HepG2 (cell line): ENCODE results near the gene SP9. TPM values are rescaled to one million over a fixed set of nuclear protein-coding genes. Genes with fewer than 3 reads are reported as not detected.

Source experiments
- ATF5 ChIP-seq: sonication (generic); formaldehyde crosslinking; IDR thresholded peaks from 2 replicates; pipeline ENCODE4 v1.4.0; 2020; ENCODE audit warnings: mild to moderate bottlenecking, low read depth, missing genetic modification reagents
- BRD4 ChIP-seq: sonication (generic); formaldehyde crosslinking; IDR thresholded peaks from 2 replicates; pipeline ENCODE4 v1.4.0; 2020; ENCODE audit warnings: missing genetic modification reagents
- CHCHD3 ChIP-seq: sonication (generic); formaldehyde crosslinking; IDR thresholded peaks from 2 replicates; pipeline ENCODE4 v1.8.0; 2022; ENCODE audit warnings: mild to moderate bottlenecking, missing genetic modification reagents, moderate library complexity
- DRAP1 ChIP-seq: IDR thresholded peaks from 2 replicates; pipeline ENCODE4 v1.6.1; 2016; ENCODE audit warnings: missing genetic modification reagents, missing compliant biosample characterization
- HCFC1 ChIP-seq: fragments of 150-350 bp; IDR thresholded peaks from 2 replicates; pipeline ENCODE4 v1.6.1; 2014; ENCODE audit warnings: low read depth, low read length
- MBD4 ChIP-seq: IDR thresholded peaks from 2 replicates; pipeline ENCODE4 v1.6.1; 2012; ENCODE audit warnings: low read length, inconsistent platforms, borderline replicate concordance
- RBAK ChIP-seq: sonication (generic); formaldehyde crosslinking; IDR thresholded peaks from 2 replicates; pipeline ENCODE4 v1.5.1; 2020; ENCODE audit warnings: mild to moderate bottlenecking, missing genetic modification reagents
- ZBTB38 ChIP-seq: sonication (generic); formaldehyde crosslinking; IDR thresholded peaks from 2 replicates; pipeline ENCODE4 v1.5.1; 2020; ENCODE audit warnings: mild to moderate bottlenecking, missing genetic modification reagents
- ZC3H4 ChIP-seq: sonication (generic); formaldehyde crosslinking; IDR thresholded peaks from 2 replicates; pipeline ENCODE4 v1.4.0; 2020; ENCODE audit warnings: missing genetic modification reagents, borderline replicate concordance
- ZEB1 ChIP-seq: IDR thresholded peaks from 2 replicates; pipeline ENCODE4 v1.6.1; 2012; ENCODE audit warnings: mild to moderate bottlenecking, low read depth, inconsistent platforms; ENCODE audit not compliant: insufficient replicate concordance
- ZNF24 ChIP-seq: fragments of 450-650 bp; IDR thresholded peaks from 2 replicates; pipeline ENCODE4 v1.6.1; 2017; ENCODE audit warnings: antibody characterized with exemption, mild to moderate bottlenecking
- ZNF605 ChIP-seq: sonication (generic); formaldehyde crosslinking; IDR thresholded peaks from 2 replicates; pipeline ENCODE4 v1.8.0; 2022; ENCODE audit warnings: mild to moderate bottlenecking, missing genetic modification reagents
- ZNF614 ChIP-seq: IDR thresholded peaks from 2 replicates; pipeline ENCODE4 v1.6.1; 2018; ENCODE audit warnings: missing biosample characterization, missing genetic modification reagents, inconsistent platforms, borderline replicate concordance
- ZNF670 ChIP-seq: sonication (generic); formaldehyde crosslinking; IDR thresholded peaks from 2 replicates; pipeline ENCODE4 v1.8.0; 2022; ENCODE audit warnings: mild to moderate bottlenecking, missing genetic modification reagents, borderline replicate concordance
- ZNF740 ChIP-seq: sonication (generic); formaldehyde crosslinking; IDR thresholded peaks from 2 replicates; pipeline ENCODE4 v1.4.0; 2020; ENCODE audit warnings: missing genetic modification reagents
- ZNF746 ChIP-seq: sonication (generic); formaldehyde crosslinking; IDR thresholded peaks from 2 replicates; pipeline ENCODE4 v1.8.0; 2022; ENCODE audit warnings: mild to moderate bottlenecking, missing genetic modification reagents
- ZNF780A ChIP-seq: sonication (generic); formaldehyde crosslinking; IDR thresholded peaks from 2 replicates; pipeline ENCODE4 v1.8.0; 2022; ENCODE audit warnings: mild to moderate bottlenecking, missing genetic modification reagents, moderate library complexity
- polyA plus RNA-seq, 8 experiments: library from polyadenylated mRNA; depleted of rRNA in 3 of 8; stranded (reverse) in 7 of 8; unstranded in 1 of 8; fragments of >200 nt; fragmentation: Illumina TruSeq in 4 of 8; extraction: Trizol in 4 of 8; gene quantifications; 2 replicates each; pipeline versions ENCODE4 v1.2.1 to v1.2.3, GENCODE V29; 2011 to 2016; ENCODE audit warnings: low read depth in 4 of 8, missing spikeins in 1 of 8, mixed read lengths in 1 of 8; ENCODE audit not compliant: insufficient read depth in 1 of 8
- total RNA-seq, 5 experiments: library from RNA; depleted of rRNA; stranded (reverse); fragments of >200 nt; fragmentation: Illumina TruSeq; extraction: Trizol; gene quantifications; 2 replicates each; pipeline ENCODE4 v1.2.3, GENCODE V29; 2016; ENCODE audit warnings: low read depth in 1 of 5
- TF ChIP-seq, protein P1 (sequence below): sonication (generic); formaldehyde crosslinking; IDR thresholded peaks from 2 replicates; pipeline ENCODE4 v1.4.0; 2020; ENCODE audit warnings: missing genetic modification reagents
- TF ChIP-seq, protein P2 (sequence below): sonication (generic); formaldehyde crosslinking; IDR thresholded peaks from 2 replicates; pipeline ENCODE4 v1.5.1; 2020; ENCODE audit warnings: mild to moderate bottlenecking, moderate library complexity, missing genetic modification reagents
- TF ChIP-seq, protein P3 (sequence below): sonication (generic); formaldehyde crosslinking; IDR thresholded peaks from 2 replicates; pipeline ENCODE4 v1.8.0; 2022; ENCODE audit warnings: missing genetic modification reagents, mild to moderate bottlenecking, moderate library complexity, borderline replicate concordance

SP9 gene
- total and polyA plus RNA-seq, 2 of the 13 experiments (the other 11 are each of a cell fraction or from before 2014, with no cell fraction given), result not detected

- TF ChIP-seq, protein P1, sequence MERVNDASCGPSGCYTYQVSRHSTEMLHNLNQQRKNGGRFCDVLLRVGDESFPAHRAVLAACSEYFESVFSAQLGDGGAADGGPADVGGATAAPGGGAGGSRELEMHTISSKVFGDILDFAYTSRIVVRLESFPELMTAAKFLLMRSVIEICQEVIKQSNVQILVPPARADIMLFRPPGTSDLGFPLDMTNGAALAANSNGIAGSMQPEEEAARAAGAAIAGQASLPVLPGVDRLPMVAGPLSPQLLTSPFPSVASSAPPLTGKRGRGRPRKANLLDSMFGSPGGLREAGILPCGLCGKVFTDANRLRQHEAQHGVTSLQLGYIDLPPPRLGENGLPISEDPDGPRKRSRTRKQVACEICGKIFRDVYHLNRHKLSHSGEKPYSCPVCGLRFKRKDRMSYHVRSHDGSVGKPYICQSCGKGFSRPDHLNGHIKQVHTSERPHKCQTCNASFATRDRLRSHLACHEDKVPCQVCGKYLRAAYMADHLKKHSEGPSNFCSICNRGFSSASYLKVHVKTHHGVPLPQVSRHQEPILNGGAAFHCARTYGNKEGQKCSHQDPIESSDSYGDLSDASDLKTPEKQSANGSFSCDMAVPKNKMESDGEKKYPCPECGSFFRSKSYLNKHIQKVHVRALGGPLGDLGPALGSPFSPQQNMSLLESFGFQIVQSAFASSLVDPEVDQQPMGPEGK (CRISPR knock-in tag), result no peak
- TF ChIP-seq, protein P2, sequence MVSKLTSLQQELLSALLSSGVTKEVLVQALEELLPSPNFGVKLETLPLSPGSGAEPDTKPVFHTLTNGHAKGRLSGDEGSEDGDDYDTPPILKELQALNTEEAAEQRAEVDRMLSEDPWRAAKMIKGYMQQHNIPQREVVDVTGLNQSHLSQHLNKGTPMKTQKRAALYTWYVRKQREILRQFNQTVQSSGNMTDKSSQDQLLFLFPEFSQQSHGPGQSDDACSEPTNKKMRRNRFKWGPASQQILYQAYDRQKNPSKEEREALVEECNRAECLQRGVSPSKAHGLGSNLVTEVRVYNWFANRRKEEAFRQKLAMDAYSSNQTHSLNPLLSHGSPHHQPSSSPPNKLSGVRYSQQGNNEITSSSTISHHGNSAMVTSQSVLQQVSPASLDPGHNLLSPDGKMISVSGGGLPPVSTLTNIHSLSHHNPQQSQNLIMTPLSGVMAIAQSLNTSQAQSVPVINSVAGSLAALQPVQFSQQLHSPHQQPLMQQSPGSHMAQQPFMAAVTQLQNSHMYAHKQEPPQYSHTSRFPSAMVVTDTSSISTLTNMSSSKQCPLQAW, result no peak
- TF ChIP-seq ZNF740 (CRISPR knock-in tag) (no peak), BRD4 (CRISPR knock-in tag) (no peak), ZNF605 (no peak), MBD4 (no peak), ZNF780A (CRISPR knock-in tag) (no peak), ZNF24 (no peak), HCFC1 (no peak), RBAK (no peak), ZEB1 (no peak), DRAP1 (CRISPR knock-in tag) (no peak), CHCHD3 (CRISPR knock-in tag) (no peak), ZNF614 (CRISPR knock-in tag) (no peak), ZNF670 (no peak), ZBTB38 (CRISPR knock-in tag) (no peak), ZNF746 (CRISPR knock-in tag) (no peak), ZC3H4 (CRISPR knock-in tag) (no peak), ATF5 (CRISPR knock-in tag) (no peak)
- TF ChIP-seq, protein P3, sequence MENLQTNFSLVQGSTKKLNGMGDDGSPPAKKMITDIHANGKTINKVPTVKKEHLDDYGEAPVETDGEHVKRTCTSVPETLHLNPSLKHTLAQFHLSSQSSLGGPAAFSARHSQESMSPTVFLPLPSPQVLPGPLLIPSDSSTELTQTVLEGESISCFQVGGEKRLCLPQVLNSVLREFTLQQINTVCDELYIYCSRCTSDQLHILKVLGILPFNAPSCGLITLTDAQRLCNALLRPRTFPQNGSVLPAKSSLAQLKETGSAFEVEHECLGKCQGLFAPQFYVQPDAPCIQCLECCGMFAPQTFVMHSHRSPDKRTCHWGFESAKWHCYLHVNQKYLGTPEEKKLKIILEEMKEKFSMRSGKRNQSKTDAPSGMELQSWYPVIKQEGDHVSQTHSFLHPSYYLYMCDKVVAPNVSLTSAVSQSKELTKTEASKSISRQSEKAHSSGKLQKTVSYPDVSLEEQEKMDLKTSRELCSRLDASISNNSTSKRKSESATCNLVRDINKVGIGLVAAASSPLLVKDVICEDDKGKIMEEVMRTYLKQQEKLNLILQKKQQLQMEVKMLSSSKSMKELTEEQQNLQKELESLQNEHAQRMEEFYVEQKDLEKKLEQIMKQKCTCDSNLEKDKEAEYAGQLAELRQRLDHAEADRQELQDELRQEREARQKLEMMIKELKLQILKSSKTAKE, result no peak
Observed at GRCh38 chr2:174334781-174335251, at the start of gene SP9 (continued).
